ENCODE measurements around the gene SLC7A5.
A peak's percentile ranks its signal among the peaks of the same experiment; 100 is the strongest.

The SLC7A5 gene

DNA sequence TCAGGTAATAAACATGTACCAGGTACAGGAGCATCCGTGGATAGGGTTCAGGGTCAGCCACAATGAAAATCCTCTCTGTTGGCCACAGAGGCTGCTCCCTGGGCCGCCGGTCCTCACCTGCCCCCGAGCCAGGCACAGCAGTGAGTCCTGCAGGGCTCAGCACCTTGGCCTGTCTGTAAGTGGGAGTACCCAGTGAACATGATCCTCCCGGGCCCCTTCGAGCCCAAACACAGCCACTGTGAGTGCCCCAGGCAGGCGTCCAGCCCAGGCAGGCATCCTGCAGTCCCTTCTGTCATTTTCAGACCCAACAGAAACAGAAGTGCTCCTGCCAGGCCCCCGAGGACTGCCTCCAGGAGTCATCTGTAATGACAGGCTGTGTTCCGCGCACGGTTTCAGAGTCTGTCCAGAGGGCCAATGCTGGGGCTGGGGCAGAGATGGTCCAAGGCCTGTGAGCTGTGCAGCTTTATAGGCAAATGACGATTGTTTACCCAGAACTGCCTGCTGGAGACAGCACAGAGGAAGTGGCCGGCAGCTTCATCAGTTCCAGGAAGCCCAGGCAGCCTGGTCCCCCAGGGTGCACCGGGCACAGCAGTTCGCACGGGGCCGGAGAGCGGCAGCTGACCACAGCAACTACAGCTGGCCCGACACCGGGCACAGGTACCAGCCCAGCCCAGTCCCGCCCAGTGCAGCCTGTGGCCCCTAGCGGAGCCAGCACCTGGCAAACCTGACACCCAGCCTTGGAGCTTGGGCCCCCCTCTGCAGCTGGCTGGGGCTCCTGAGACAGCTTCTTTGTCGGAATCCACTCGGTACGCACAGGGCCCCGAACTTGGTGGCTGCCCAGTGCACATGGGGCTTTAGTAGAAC, 13.2 kb downstream of the SLC7A5 start (continued):
- TF ChIP-seq ZNF585B (tag by site-specific recombination; IDR thresholded peaks at IDR 0.05): no peak
- TF ChIP-seq ZEB2 (tag by site-specific recombination; IDR thresholded peaks at IDR 0.05): 0 out of 2 replicates have a peak, but pooled peaks have one; percentile 8

DNA sequence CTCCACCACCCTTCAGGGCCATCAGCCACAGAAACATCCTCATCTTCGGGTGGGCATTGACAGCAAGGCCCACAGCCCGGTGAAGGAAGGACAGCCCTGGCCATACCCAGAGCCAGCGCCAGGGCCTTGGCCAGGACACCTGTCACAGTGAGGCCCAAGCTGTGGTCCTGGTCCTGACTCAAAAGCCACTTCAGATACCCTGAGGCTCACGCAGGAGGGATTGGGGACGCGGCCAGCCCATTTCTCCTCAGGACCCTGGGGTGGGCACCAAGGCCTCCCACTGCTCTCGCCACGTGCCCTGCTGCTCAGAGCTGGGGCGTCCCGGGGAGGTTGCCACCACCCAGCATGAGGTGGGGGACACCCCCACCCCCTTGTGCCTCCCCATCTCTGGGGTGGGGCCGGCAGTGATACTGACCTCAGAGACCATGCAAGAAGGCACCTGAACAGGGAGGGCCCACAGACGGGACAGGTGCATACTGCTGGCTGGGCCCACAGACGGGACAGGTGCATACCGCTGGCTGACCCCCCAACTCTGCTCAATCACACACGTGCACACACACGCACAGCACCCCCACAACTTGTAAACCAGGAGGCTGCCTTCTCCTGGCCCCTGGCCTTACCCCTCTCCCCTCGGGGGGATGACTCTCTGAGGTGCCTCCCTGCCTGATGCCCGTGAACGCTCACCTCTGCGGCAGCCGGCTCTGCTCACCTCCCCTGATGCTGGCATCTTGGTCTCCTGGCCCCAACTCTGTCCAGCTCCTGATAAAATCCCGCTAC, 14.2 kb downstream of the SLC7A5 start:
- H3K36me3 ChIP-seq (ENCODE audit: control insufficient read depth in 2 of 2, insufficient read depth in 1 of 2, low read length in 2 of 2): peaks cover 0 to 13% of the 10 kb centered on the region in 2 experiments; a peak in 1 of 3 replicates
- H3K27ac ChIP-seq (ENCODE audit: extremely low read depth, low read depth, low read length): no peak overlapping the region; the same call in 1 of the 2 replicates
- 0 out of 2 replicates have a peak, but pooled peaks have one; percentile 19 for TF ChIP-seq GLIS2 (tag by site-specific recombination; IDR thresholded peaks at IDR 0.05)
- peak; percentile 72; the same call in 1 of the 2 replicates for TF ChIP-seq ZFP69B (tag by site-specific recombination; IDR thresholded peaks at IDR 0.05)
- TF ChIP-seq HOXC10 (CRISPR knock-in tag; IDR thresholded peaks at IDR 0.05): no peak
- TF ChIP-seq ZNF791 (tag by site-specific recombination; IDR thresholded peaks at IDR 0.05): no peak
- TF ChIP-seq SCRT1 (tag by site-specific recombination; IDR thresholded peaks at IDR 0.05; ENCODE audit: borderline replicate concordance): no peak
- TF ChIP-seq ZBTB48 (tag by site-specific recombination; IDR thresholded peaks at IDR 0.05): no peak
- TF ChIP-seq, protein P1, sequence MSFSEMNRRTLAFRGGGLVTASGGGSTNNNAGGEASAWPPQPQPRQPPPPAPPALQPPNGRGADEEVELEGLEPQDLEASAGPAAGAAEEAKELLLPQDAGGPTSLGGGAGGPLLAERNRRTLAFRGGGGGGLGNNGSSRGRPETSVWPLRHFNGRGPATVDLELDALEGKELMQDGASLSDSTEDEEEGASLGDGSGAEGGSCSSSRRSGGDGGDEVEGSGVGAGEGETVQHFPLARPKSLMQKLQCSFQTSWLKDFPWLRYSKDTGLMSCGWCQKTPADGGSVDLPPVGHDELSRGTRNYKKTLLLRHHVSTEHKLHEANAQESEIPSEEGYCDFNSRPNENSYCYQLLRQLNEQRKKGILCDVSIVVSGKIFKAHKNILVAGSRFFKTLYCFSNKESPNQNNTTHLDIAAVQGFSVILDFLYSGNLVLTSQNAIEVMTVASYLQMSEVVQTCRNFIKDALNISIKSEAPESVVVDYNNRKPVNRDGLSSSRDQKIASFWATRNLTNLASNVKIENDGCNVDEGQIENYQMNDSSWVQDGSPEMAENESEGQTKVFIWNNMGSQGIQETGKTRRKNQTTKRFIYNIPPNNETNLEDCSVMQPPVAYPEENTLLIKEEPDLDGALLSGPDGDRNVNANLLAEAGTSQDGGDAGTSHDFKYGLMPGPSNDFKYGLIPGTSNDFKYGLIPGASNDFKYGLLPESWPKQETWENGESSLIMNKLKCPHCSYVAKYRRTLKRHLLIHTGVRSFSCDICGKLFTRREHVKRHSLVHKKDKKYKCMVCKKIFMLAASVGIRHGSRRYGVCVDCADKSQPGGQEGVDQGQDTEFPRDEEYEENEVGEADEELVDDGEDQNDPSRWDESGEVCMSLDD (tag by site-specific recombination; IDR thresholded peaks at IDR 0.05): 0 out of 2 replicates have a peak, but pooled peaks have one; percentile 16
- no peak for TF ChIP-seq ZNF449 (tag by site-specific recombination; IDR thresholded peaks at IDR 0.05)
- no peak for TF ChIP-seq ZNF169 (tag by site-specific recombination; IDR thresholded peaks at IDR 0.05)
- no peak for TF ChIP-seq ZSCAN30 (tag by site-specific recombination; IDR thresholded peaks at IDR 0.05)
- no peak for TF ChIP-seq PRDM2 (tag by site-specific recombination; IDR thresholded peaks at IDR 0.05; ENCODE audit: borderline replicate concordance)
- no peak for TF ChIP-seq ZNF670 (tag by site-specific recombination; IDR thresholded peaks at IDR 0.05; ENCODE audit: low read depth)
- TF ChIP-seq, protein P2, sequence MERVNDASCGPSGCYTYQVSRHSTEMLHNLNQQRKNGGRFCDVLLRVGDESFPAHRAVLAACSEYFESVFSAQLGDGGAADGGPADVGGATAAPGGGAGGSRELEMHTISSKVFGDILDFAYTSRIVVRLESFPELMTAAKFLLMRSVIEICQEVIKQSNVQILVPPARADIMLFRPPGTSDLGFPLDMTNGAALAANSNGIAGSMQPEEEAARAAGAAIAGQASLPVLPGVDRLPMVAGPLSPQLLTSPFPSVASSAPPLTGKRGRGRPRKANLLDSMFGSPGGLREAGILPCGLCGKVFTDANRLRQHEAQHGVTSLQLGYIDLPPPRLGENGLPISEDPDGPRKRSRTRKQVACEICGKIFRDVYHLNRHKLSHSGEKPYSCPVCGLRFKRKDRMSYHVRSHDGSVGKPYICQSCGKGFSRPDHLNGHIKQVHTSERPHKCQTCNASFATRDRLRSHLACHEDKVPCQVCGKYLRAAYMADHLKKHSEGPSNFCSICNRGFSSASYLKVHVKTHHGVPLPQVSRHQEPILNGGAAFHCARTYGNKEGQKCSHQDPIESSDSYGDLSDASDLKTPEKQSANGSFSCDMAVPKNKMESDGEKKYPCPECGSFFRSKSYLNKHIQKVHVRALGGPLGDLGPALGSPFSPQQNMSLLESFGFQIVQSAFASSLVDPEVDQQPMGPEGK (tag by site-specific recombination; IDR thresholded peaks at IDR 0.05): peak; percentile 37; the same call in 1 of the 2 replicates
- peak; percentile 81 for TF ChIP-seq ZNF692 (tag by site-specific recombination; IDR thresholded peaks at IDR 0.05)
- POLR2A ChIA-PET: interaction anchor here (1.2 kb wide), 1 partner anchor 14 kb away, joined by 4 read pairs; the partner anchor contains the start of gene SLC7A5
- H3K9me3 ChIP-seq (ENCODE audit: control insufficient read depth, insufficient read depth, low read depth, low read length): no peaks in the 10 kb centered on the region
- CTCF ChIA-PET: interaction anchor here (0.6 to 1.1 kb wide), 2 partner anchors 16 to 48 kb away, joined by 3 to 5 read pairs; no protein-coding TSS in a partner anchor
- H3K4me1 ChIP-seq (ENCODE audit: control insufficient read depth, insufficient read depth, low read length): peaks cover 8% of the 10 kb centered on the region
- H3K4me3 ChIP-seq (ENCODE audit: low read depth, low read length): no peak overlapping the region
